Cardiac fibroblast (primary cell): Measurements from ENCODE around the gene SH2D7.

ENCODE experiments used
- DNase-seq, 2 donors: peaks; one replicate each; pipeline versions ENCODE4 v3.0.0 to v3.0.0-alpha.2; 2010; ENCODE audit warnings: low read depth in 2 of 2
- H3K4me3 ChIP-seq, 2 donors: replicated peaks in 1 of 2; 1 replicate in 1 of 2; 2 replicates in 1 of 2; pipeline ENCODE4 v1.5.1; 2011; ENCODE audit warnings: low read depth in 2 of 2, low read length in 2 of 2, mild to moderate bottlenecking in 2 of 2, moderate library complexity in 1 of 2
- TF ChIP-seq, protein P1 (sequence below): IDR thresholded peaks from one replicate; pipeline ENCODE4 v1.5.1; 2011; ENCODE audit warnings: low read depth, mild to moderate bottlenecking, low read length, inconsistent platforms

The SH2D7 gene

GRCh38 chr15:78131295-78132061 lies 39.1 kb downstream of the SH2D7 start, which contains the start of gene CIB2:
Gene CIB2, minus strand, starts transcription at chr15:78131445. Its CDS starts 230 bp downstream, at chr15:78131215.
- TF ChIP-seq, protein P1, sequence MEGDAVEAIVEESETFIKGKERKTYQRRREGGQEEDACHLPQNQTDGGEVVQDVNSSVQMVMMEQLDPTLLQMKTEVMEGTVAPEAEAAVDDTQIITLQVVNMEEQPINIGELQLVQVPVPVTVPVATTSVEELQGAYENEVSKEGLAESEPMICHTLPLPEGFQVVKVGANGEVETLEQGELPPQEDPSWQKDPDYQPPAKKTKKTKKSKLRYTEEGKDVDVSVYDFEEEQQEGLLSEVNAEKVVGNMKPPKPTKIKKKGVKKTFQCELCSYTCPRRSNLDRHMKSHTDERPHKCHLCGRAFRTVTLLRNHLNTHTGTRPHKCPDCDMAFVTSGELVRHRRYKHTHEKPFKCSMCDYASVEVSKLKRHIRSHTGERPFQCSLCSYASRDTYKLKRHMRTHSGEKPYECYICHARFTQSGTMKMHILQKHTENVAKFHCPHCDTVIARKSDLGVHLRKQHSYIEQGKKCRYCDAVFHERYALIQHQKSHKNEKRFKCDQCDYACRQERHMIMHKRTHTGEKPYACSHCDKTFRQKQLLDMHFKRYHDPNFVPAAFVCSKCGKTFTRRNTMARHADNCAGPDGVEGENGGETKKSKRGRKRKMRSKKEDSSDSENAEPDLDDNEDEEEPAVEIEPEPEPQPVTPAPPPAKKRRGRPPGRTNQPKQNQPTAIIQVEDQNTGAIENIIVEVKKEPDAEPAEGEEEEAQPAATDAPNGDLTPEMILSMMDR: peak; percentile 17
- DNase-seq: peak; percentile 42 to 70
- peak within 1 kb of the TSS; percentile 62 to 71 for H3K4me3 ChIP-seq

DNA sequence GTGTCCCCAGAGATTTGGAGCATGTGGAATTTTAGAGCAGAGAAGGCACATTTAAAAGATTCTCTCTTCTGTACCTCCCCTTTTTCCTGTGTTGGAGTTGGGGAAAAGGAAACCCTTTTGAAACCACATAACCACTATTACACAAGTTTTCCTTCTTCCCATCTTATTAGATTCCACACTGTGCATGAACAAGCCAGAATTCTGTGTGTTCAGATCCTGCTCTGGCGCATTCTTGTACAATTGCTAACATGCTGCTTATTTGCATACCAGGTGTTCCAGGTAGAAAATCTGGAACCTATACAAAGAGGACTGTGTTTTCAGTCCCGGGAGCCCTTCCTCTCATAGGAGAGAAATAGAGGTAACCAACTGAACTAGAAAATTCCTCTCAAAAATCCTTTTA lies 41.4 kb downstream of the SH2D7 start:
- TF ChIP-seq, protein P1: no peak
- H3K4me3 ChIP-seq: no peak overlapping the region
- DNase-seq: no peak

DNA sequence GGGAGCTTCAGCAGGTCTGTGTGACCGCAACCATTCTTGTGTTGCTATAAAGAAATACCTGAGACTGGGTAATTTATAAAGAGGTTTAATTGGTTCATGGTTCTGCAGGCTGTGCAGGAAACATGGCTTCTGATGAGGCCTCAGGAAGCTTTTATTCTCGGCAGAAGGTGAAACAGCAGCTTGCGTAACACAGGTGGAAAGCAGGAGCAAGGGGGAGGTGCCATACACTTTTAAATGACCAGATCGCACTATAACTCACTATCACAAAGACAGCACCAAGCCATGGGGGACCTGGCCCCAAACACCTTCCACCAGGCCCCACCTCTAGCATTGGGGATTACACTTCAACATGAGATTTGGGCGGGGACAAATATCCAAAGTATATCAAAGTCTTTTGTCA lies 47.2 kb downstream of the SH2D7 start:
- no peak overlapping the region for H3K4me3 ChIP-seq
- DNase-seq: no peak
- TF ChIP-seq, protein P1: no peak

- no peak overlapping the region for H3K4me3 ChIP-seq
- TF ChIP-seq, protein P1: no peak
- no peak for DNase-seq
Observed at GRCh38 chr15:78140292-78140691, 47.9 kb downstream of the SH2D7 start.

DNA sequence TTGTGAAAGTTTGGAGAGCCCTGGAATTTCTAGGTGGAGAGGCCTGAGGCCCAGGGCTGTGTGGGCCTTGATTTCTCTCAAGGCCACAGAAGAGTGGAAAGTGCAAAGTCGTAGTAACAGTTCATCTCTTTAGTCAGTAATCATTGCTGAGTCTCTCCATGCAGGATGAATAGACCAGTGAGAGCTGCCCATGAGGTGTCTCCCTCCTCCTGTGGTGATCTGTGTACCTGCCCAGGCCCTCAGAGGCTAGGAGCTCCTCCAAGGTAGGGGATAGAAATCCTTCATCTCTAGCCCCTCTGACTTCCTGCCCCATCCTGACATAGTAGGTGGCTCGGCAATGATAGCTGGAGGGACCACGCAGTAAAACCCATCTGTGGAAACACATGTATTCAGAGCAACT lies 50.0 kb downstream of the SH2D7 start:
- TF ChIP-seq, protein P1: no peak
- DNase-seq: no peak
- no peak overlapping the region for H3K4me3 ChIP-seq

DNA sequence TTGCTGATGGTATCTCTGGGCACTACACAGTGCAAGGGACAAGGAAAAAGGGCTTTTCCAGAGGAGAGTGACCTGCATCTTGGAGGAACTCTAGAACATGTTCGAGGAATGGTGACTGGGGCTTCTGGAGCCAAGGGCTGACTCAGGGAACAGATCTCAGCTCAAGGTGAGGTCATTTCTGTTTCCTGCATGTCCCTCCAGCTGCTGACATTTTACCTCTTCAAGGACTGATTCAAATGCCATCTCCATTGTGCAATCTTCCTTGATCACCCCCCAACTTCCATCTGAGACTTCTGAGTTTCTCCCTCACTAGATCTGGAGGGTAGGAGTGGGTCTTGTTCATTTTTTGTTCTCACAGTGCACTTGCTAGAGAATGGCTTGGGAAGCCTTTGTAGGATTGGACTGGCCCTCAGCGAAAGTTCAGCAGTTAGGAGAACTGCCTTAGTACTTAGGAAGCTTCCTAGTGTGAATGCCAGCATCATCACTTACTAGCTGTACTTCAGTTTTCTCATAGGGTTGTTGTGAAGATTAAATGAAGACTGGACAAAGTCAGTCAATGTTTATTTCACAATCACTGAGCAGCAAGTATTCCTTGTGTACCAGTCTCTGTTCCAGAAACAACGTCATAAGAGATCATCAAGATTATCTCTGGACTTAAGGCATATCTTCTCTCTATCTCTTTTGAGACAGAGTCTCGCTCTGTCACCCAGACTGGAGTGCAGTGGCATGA lies 54.2 kb downstream of the SH2D7 start:
- no peak overlapping the region for H3K4me3 ChIP-seq
- TF ChIP-seq, protein P1: no peak
- peak in 1 of 2 donors; percentile 23 for DNase-seq
